MCF 10A (cell line): Measurements from ENCODE around the gene PHYH. TPM values are rescaled to one million over a fixed set of nuclear protein-coding genes. Genes with fewer than 3 reads are reported as not detected.

Experiments used
- BruUV-seq: library from RNA; stranded (reverse); fragments of 400-500 nt; replicated peaks from 2 replicates; lab custom pipeline; 2021; lab: Mats Ljungman, UMichigan
- CTCF ChIA-PET: fragments of 300-600 bp; sonication (Branson Sonifier 250); formaldehyde crosslinking; extraction: SDS; loops from one replicate; lab custom pipeline; 2021; ENCODE audit warnings: antibody characterized with exemption, inconsistent platforms; lab: Yijun Ruan, JAX
- POLR2A ChIA-PET: fragments of 300-600, 350-650 bp; sonication (Branson Sonifier 250); formaldehyde crosslinking; extraction: SDS; loops from one replicate; lab custom pipeline; 2020; ENCODE audit warnings: antibody characterized with exemption, inconsistent platforms; lab: Yijun Ruan, JAX
- DNase-seq: peaks from one replicate; pipeline ENCODE4 v3.0.0-alpha.2; 2018; ENCODE audit not compliant: unreplicated experiment
- H3K27ac Mint-ChIP-seq: one replicate; pipeline ENCODE4 v1.8.0; 2022; ENCODE audit warnings: mild to moderate bottlenecking, low read depth, mixed read lengths; ENCODE audit not compliant: unreplicated experiment
- H3K27me3 Mint-ChIP-seq: one replicate; pipeline ENCODE4 v1.8.0; 2022; ENCODE audit warnings: mixed read lengths; ENCODE audit not compliant: insufficient read depth, unreplicated experiment
- H3K36me3 Mint-ChIP-seq: one replicate; pipeline ENCODE4 v1.8.0; 2022; ENCODE audit warnings: mild to moderate bottlenecking, moderate library complexity, mixed read lengths; ENCODE audit not compliant: insufficient read depth, unreplicated experiment
- H3K4me1 Mint-ChIP-seq: one replicate; pipeline ENCODE4 v1.8.0; 2022; ENCODE audit warnings: mixed read lengths; ENCODE audit not compliant: insufficient read depth, unreplicated experiment
- H3K4me3 Mint-ChIP-seq: one replicate; pipeline ENCODE4 v1.8.0; 2022; ENCODE audit warnings: mild to moderate bottlenecking, moderate library complexity, mixed read lengths; ENCODE audit not compliant: unreplicated experiment
- H3K9me3 Mint-ChIP-seq: one replicate; pipeline ENCODE4 v1.8.0; 2022; ENCODE audit warnings: mixed read lengths; ENCODE audit not compliant: unreplicated experiment
- CTCF ChIP-seq: fragments of 200-600 bp; IDR thresholded peaks from one replicate; pipeline ENCODE4 v1.8.0; 2022; ENCODE audit warnings: antibody characterized with exemption, mild to moderate bottlenecking; ENCODE audit not compliant: unreplicated experiment
- intact Hi-C: fragments of 100-400 bp; cut with micrococcal nuclease; formaldehyde crosslinking; loops from 2 replicates; pipeline ENCODE4 v1.14.1; 2022
- total RNA-seq: library from RNA; stranded (reverse); gene quantifications from 2 replicates; pipeline ENCODE4 v1.2.3, GENCODE V29; 2022

PHYH gene
- total RNA-seq, 1 experiment from 2014 or later = 9.8 TPM

- Mint-ChIP-seq H3K27ac (no peak overlapping the region), H3K4me3 (no peak overlapping the region), H3K27me3 (no peaks in the 10 kb centered on the region), H3K9me3 (no peaks in the 10 kb centered on the region), H3K4me1 (no peaks in the 10 kb centered on the region), H3K36me3 (peaks cover 83% of the 10 kb centered on the region)
- no peak for TF ChIP-seq CTCF
- BruUV-seq = no TSS peak
- DNase-seq = no peak
- CTCF ChIA-PET = interaction anchor here (0.6 to 2.3 kb wide), 2 partner anchors 20 to 162 kb away, joined by 3 to 9 read pairs; no protein-coding TSS in a partner anchor
- intact Hi-C loops = no loop called here
- POLR2A ChIA-PET = no interaction called here
Measured at GRCh38 chr10:13322615-13323148, 22.8 kb upstream of the PHYH start.

GRCh38 chr10:13321576-13321975 lies 21.7 kb upstream of the PHYH start:
- Mint-ChIP-seq H3K4me1 (no peaks in the 10 kb centered on the region), H3K4me3 (no peak overlapping the region), H3K9me3 (no peaks in the 10 kb centered on the region), H3K36me3 (peaks cover 79% of the 10 kb centered on the region), H3K27me3 (no peaks in the 10 kb centered on the region), H3K27ac (no peak overlapping the region)
- POLR2A ChIA-PET = interaction anchor here (0.6 kb wide), 1 partner anchor 22 kb away, joined by 3 read pairs; no protein-coding TSS in a partner anchor
- CTCF ChIA-PET = interaction anchor here (0.6 to 2.3 kb wide), 2 partner anchors 19 to 1582 kb away, joined by 3 to 9 read pairs; no protein-coding TSS in a partner anchor
- intact Hi-C loops = no loop called here
- no peak for TF ChIP-seq CTCF
- no TSS peak for BruUV-seq
- DNase-seq = no peak

- no TSS peak for BruUV-seq
- H3K27ac Mint-ChIP-seq = no peak overlapping the region
- no peaks in the 10 kb centered on the region for H3K9me3 Mint-ChIP-seq
- no peak for TF ChIP-seq CTCF
- H3K4me1 Mint-ChIP-seq = no peaks in the 10 kb centered on the region
- ChIA-PET CTCF (no interaction called here), POLR2A (interaction anchor here (1.0 kb wide), 1 partner anchor 9 kb away, joined by 3 read pairs; no protein-coding TSS in a partner anchor)
- no peak for DNase-seq
- no peaks in the 10 kb centered on the region for H3K27me3 Mint-ChIP-seq
- no peak overlapping the region for H3K4me3 Mint-ChIP-seq
- peaks cover 55% of the 10 kb centered on the region for H3K36me3 Mint-ChIP-seq
- intact Hi-C loops = no loop called here
Measured at GRCh38 chr10:13319166-13319565, 19.3 kb upstream of the PHYH start.

GRCh38 chr10:13317474-13317873 lies 17.6 kb upstream of the PHYH start:
- TF ChIP-seq CTCF = no peak
- no peak for DNase-seq
- ChIA-PET CTCF (interaction anchor here (1.6 to 2.4 kb wide), 2 partner anchors 13 to 15 kb away, joined by 4 to 17 read pairs; no protein-coding TSS in a partner anchor), POLR2A (no interaction called here)
- intact Hi-C loops = no loop called here
- BruUV-seq = no TSS peak
- Mint-ChIP-seq H3K36me3 (peaks cover 40% of the 10 kb centered on the region), H3K27me3 (no peaks in the 10 kb centered on the region), H3K27ac (no peak overlapping the region), H3K4me1 (no peaks in the 10 kb centered on the region), H3K9me3 (no peaks in the 10 kb centered on the region), H3K4me3 (no peak overlapping the region)
